Urinary bladder (tissue), 4 donors: ENCODE results near the gene PIP5K1A. TPM values are rescaled to one million over a fixed set of nuclear protein-coding genes. Genes with fewer than 3 reads are reported as not detected.

Experiments
- DNase-seq: peaks from one replicate; pipeline ENCODE4 v3.0.0-alpha.2; 2015; ENCODE audit errors: extremely low spot score
- H3K27ac ChIP-seq: one replicate; pipeline ENCODE4 v1.5.1; 2013; ENCODE audit warnings: low read depth, mild to moderate bottlenecking, moderate library complexity
- H3K36me3 ChIP-seq: one replicate; pipeline ENCODE4 v1.6.1; 2013; ENCODE audit warnings: mild to moderate bottlenecking, moderate library complexity; ENCODE audit not compliant: insufficient read depth
- H3K4me1 ChIP-seq: one replicate; pipeline ENCODE4 v1.6.1; 2013; ENCODE audit warnings: mild to moderate bottlenecking, moderate library complexity; ENCODE audit not compliant: insufficient read depth
- H3K4me3 ChIP-seq: one replicate; pipeline ENCODE4 v1.5.1; 2013; ENCODE audit warnings: low read depth, low read length
- WGBS: extraction: QIAGEN DNeasy Blood & Tissue Kit; methylation state at CpG from one replicate; pipeline ENCODE4 v1.1.7; 2013; 5-methylcytosine and 5-hydroxymethylcytosine counted together
- polyA plus RNA-seq: library from polyadenylated mRNA; stranded (reverse); fragments of 200-250 nt; gene quantifications from one replicate; pipeline ENCODE4 v1.2.3, GENCODE V29; 2013
- total RNA-seq: library from RNA; depleted of rRNA; stranded (reverse); fragments of >200 nt; gene quantifications from one replicate; pipeline ENCODE4 v1.2.3, GENCODE V29; 2014
- donor health status: healthy with polysubstance abuse.
- donor health status: healthy.

Gene PIP5K1A
- total and polyA plus RNA-seq, 2 donors = 22.1 to 77.0 TPM

DNA sequence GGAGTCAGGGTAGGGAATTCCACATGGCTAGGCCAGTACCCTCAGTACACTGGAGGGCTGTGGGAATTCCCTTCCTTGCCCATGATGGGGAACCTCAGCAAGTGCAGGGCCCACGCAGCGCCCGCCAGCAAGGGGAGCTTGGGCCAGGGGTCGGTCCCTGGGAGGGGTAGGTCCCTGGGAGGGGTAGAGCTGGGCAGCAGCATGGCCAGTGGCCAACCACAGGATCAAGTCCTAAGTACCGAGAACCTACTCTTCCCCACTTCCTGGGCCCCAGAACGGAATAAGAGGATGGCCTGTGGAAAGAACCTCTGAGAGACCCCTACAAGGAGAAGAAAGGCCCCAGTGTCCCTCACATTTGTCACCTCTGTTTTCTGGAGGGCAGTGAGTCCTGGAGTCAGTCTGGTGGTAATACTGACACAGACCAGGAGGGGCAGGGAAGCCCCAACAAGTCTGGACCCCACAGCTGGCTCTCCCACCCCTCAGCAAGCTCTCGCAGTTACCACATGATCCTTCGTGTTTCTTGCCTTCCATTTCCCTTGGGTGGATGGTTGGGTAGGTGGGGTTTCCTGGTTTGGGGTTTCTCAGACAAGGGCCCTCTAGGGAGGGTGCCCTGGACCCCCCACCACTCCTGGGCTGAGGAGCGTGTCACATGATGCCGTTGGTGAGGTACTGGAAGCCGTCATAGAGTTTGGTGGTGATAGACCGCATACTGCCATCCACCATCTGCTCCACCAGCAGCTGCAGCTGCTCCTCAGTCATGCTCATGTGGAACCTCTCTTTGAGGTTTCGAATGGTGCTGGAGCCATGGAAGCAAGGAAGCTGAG, 94.1 kb downstream of the PIP5K1A start:
- H3K4me1 ChIP-seq = no peaks in the 10 kb centered on the region
- WGBS = 78% methylated on average over 13 of the region's 13 CpGs
- H3K27ac ChIP-seq = no peak overlapping the region
- no peak for DNase-seq
- no peak overlapping the region for H3K4me3 ChIP-seq
- peaks cover 9% of the 10 kb centered on the region for H3K36me3 ChIP-seq

DNA sequence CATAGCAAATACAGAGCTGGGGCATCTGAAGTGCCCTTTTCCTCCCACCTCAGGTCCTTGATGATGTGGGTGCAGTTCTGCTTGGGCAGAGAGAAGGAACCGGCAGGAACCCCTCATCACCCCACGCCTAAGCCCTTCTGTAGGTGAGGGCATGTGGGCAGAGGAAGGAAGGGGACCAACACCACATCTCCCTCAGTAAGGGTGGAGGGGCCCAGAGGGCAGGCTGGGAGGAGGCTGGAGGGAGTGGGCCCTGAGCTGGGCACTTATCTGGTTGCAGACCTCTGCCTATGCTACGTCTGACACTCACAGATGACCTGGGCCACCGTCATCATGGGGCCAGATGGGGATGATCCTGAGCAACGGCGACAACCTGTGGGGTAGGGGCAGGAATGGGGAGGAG, 94.7 kb downstream of the PIP5K1A start:
- WGBS = 79% methylated on average over 6 of the region's 6 CpGs
- Histone ChIP-seq H3K4me1 (no peaks in the 10 kb centered on the region), H3K27ac (no peak overlapping the region), H3K4me3 (no peak overlapping the region), H3K36me3 (peaks cover 9% of the 10 kb centered on the region)
- DNase-seq = no peak

GRCh38 chr1:151294742-151295462, 96.5 kb downstream of the PIP5K1A start:
- 85% methylated on average over 2 of the region's 2 CpGs for WGBS
- H3K4me3 ChIP-seq = no peak overlapping the region
- no peak for DNase-seq
- H3K4me1 ChIP-seq = no peaks in the 10 kb centered on the region
- peaks cover 11% of the 10 kb centered on the region for H3K36me3 ChIP-seq
- no peak overlapping the region for H3K27ac ChIP-seq

Other genes with a start within 250 kb of the PIP5K1A start
- gene CERS2, start 223.7 kb upstream of the PIP5K1A start, total RNA-seq = 75.1 TPM
- gene CERS2, start 223.7 kb upstream of the PIP5K1A start, polyA plus RNA-seq = 131 TPM
- gene ANXA9, start 216.3 kb upstream of the PIP5K1A start, total RNA-seq = 5.2 TPM
- 0.95 TPM for gene ANXA9, start 216.3 kb upstream of the PIP5K1A start, polyA plus RNA-seq
- gene MINDY1, start 191.7 kb upstream of the PIP5K1A start, total RNA-seq = 19.7 TPM
- gene MINDY1, start 191.7 kb upstream of the PIP5K1A start, polyA plus RNA-seq = 19.6 TPM
- 19.1 TPM for gene PRUNE1, start 190.1 kb upstream of the PIP5K1A start, total RNA-seq
- gene PRUNE1, start 190.1 kb upstream of the PIP5K1A start, polyA plus RNA-seq = 23.5 TPM
- gene BNIPL, start 162.0 kb upstream of the PIP5K1A start, total RNA-seq = 10.9 TPM
- 1.9 TPM for gene BNIPL, start 162.0 kb upstream of the PIP5K1A start, polyA plus RNA-seq
- gene C1orf56, start 150.8 kb upstream of the PIP5K1A start, total RNA-seq = 1.4 TPM
- 9.4 TPM for gene C1orf56, start 150.8 kb upstream of the PIP5K1A start, polyA plus RNA-seq
- gene CDC42SE1, start 138.9 kb upstream of the PIP5K1A start, total RNA-seq = 47.2 TPM
- 62.1 TPM for gene CDC42SE1, start 138.9 kb upstream of the PIP5K1A start, polyA plus RNA-seq
- 4.8 TPM for gene MLLT11, start 138.2 kb upstream of the PIP5K1A start, total RNA-seq
- gene MLLT11, start 138.2 kb upstream of the PIP5K1A start, polyA plus RNA-seq = 4.9 TPM
- gene GABPB2, start 127.8 kb upstream of the PIP5K1A start, total RNA-seq = 16.9 TPM
- gene GABPB2, start 127.8 kb upstream of the PIP5K1A start, polyA plus RNA-seq = 6.4 TPM
- 10.4 TPM for gene SEMA6C, start 51.9 kb upstream of the PIP5K1A start, total RNA-seq
- 13.7 TPM for gene SEMA6C, start 51.9 kb upstream of the PIP5K1A start, polyA plus RNA-seq
- gene TNFAIP8L2, start 41.9 kb upstream of the PIP5K1A start, total RNA-seq = 4.0 TPM
- gene TNFAIP8L2, start 41.9 kb upstream of the PIP5K1A start, polyA plus RNA-seq = 5.4 TPM
- 6.8 TPM for gene LYSMD1, start 32.6 kb upstream of the PIP5K1A start, total RNA-seq
- gene LYSMD1, start 32.6 kb upstream of the PIP5K1A start, polyA plus RNA-seq = 14.0 TPM
- 22.4 TPM for gene SCNM1, start 32.4 kb upstream of the PIP5K1A start, total RNA-seq
- 49.5 TPM for gene SCNM1, start 32.4 kb upstream of the PIP5K1A start, polyA plus RNA-seq
- gene TMOD4, start 22.6 kb upstream of the PIP5K1A start, total RNA-seq = 2.3 TPM
- gene TMOD4, start 22.6 kb upstream of the PIP5K1A start, polyA plus RNA-seq = 0.76 TPM
- 32.1 TPM for gene VPS72, start 8.4 kb upstream of the PIP5K1A start, total RNA-seq
- gene VPS72, start 8.4 kb upstream of the PIP5K1A start, polyA plus RNA-seq = 44.4 TPM
- gene PSMD4, start 56.2 kb downstream of the PIP5K1A start, total RNA-seq = 77.2 TPM
- 191 TPM for gene PSMD4, start 56.2 kb downstream of the PIP5K1A start, polyA plus RNA-seq
- gene ZNF687, start 83.7 kb downstream of the PIP5K1A start, total RNA-seq = 8.1 TPM
- 15.9 TPM for gene ZNF687, start 83.7 kb downstream of the PIP5K1A start, polyA plus RNA-seq
- gene PI4KB, start 128.9 kb downstream of the PIP5K1A start, total RNA-seq = 26.5 TPM
- 45.5 TPM for gene PI4KB, start 128.9 kb downstream of the PIP5K1A start, polyA plus RNA-seq
- 42.9 TPM for gene RFX5, start 148.7 kb downstream of the PIP5K1A start, total RNA-seq
- 31.2 TPM for gene RFX5, start 148.7 kb downstream of the PIP5K1A start, polyA plus RNA-seq
- 32.9 TPM for gene SELENBP1, start 174.2 kb downstream of the PIP5K1A start, total RNA-seq
- 82.8 TPM for gene SELENBP1, start 174.2 kb downstream of the PIP5K1A start, polyA plus RNA-seq
- gene PSMB4, start 201.0 kb downstream of the PIP5K1A start, total RNA-seq = 217 TPM
- 323 TPM for gene PSMB4, start 201.0 kb downstream of the PIP5K1A start, polyA plus RNA-seq